Activated CD8-positive, alpha-beta memory T cell treated with anti-CD3 and anti-CD28 coated beads, Interleukin-2, amount 50 U/mL, for 4 hours (primary cell): Measurements from ENCODE around the gene FBXW5.
A peak's percentile ranks its signal among the peaks of the same experiment; 100 is the strongest.

Experiments
- DNase-seq: peaks from one replicate; pipeline ENCODE4 v3.0.0-alpha.2; 2020

The FBXW5 gene

GRCh38 chr9:136902259-136902821 is 42.2 kb downstream of the FBXW5 start:
- peak; percentile 79 for DNase-seq

GRCh38 chr9:136901516-136902258 is 42.9 kb downstream of the FBXW5 start:
- peak; percentile 69 for DNase-seq

GRCh38 chr9:136900988-136901515 is 43.5 kb downstream of the FBXW5 start:
- DNase-seq: no peak

- no peak for DNase-seq
Observed at GRCh38 chr9:136900556-136900955, 44.0 kb downstream of the FBXW5 start.

- no peak for DNase-seq
Observed at GRCh38 chr9:136899196-136899595, 45.3 kb downstream of the FBXW5 start.

GRCh38 chr9:136898483-136899100 is 45.9 kb downstream of the FBXW5 start:
- DNase-seq: no peak

- DNase-seq: no peak
Observed at GRCh38 chr9:136896027-136896426, 48.5 kb downstream of the FBXW5 start.

- DNase-seq: no peak
Observed at GRCh38 chr9:136890661-136891060, 53.9 kb downstream of the FBXW5 start.
